HepG2 (cell line): ENCODE data around the gene KCNA3. TPM values are rescaled to one million over a fixed set of nuclear protein-coding genes. Genes with fewer than 3 reads are reported as not detected.

Source experiments
- ATAC-seq: fragments of 200-7000 bp; cut with Tn5 transposase; 3 replicates; pipeline ENCODE4 v1.9.1; 2020; ENCODE audit warnings: mild to moderate bottlenecking, moderate library complexity
- BruUV-seq: library from RNA; stranded (reverse); fragments of 400-500 nt; replicated peaks from 2 replicates; lab custom pipeline; 2021; lab: Mats Ljungman, UMichigan
- CTCF ChIA-PET: fragments of 300-600 bp; formaldehyde crosslinking; extraction: SDS; loops from one replicate; lab custom pipeline; 2021; ENCODE audit warnings: low total read pairs, inconsistent platforms, low intra/inter-chr PET ratio; lab: Yijun Ruan, JAX
- POLR2A ChIA-PET: fragments of 350-600 bp; sonication (Branson Sonifier 250); formaldehyde crosslinking; loops from one replicate; lab custom pipeline; 2020; ENCODE audit warnings: antibody characterized with exemption, inconsistent platforms; lab: Yijun Ruan, JAX
- DNase-seq: peaks from one replicate; pipeline ENCODE4 v3.0.0-alpha.2; 2015; ENCODE audit warnings: low spot score
- FAIRE-seq: peaks from 3 replicates; lab custom pipeline; 2011; peaks lifted over from hg19 to GRCh38; lab: Jason Lieb, UNC
- H2AFZ ChIP-seq: one replicate; pipeline ENCODE4 v1.6.1; 2011; ENCODE audit warnings: low read length, inconsistent platforms
- H3K27ac ChIP-seq: fragments of 300-600 bp; 3 replicates; pipeline ENCODE4 v1.8.0; 2011; ENCODE audit warnings: mixed run types, mild to moderate bottlenecking, mixed read lengths, low read length, inconsistent platforms; ENCODE audit not compliant: insufficient read depth; ENCODE audit errors: extremely low read length
- H3K27me3 ChIP-seq, 2 experiments: fragments of 200-600 bp in 1 of 2; 2 replicates in 1 of 2; 3 replicates in 1 of 2; pipeline versions ENCODE4 v1.6.0 to v1.8.0; 2011; ENCODE audit warnings: low read length in 2 of 2, mild to moderate bottlenecking in 2 of 2, moderate library complexity in 2 of 2, inconsistent platforms in 1 of 2; ENCODE audit not compliant: insufficient read depth in 2 of 2, control insufficient read depth in 1 of 2
- H3K36me3 ChIP-seq, 2 experiments: fragments of 200-600 bp in 1 of 2; replicated peaks in 1 of 2; 2 replicates in 1 of 2; 3 replicates in 1 of 2; pipeline versions ENCODE4 v1.5.1 to v1.8.0; 2011; ENCODE audit warnings: low read length in 2 of 2, inconsistent platforms in 1 of 2; ENCODE audit not compliant: insufficient read depth in 2 of 2, control insufficient read depth in 1 of 2
- H3K4me1 ChIP-seq: 2 replicates; pipeline ENCODE4 v1.5.1; 2012; ENCODE audit warnings: low read length, inconsistent platforms; ENCODE audit not compliant: insufficient read depth
- H3K4me2 ChIP-seq: 2 replicates; pipeline ENCODE4 v1.6.0; 2011; ENCODE audit warnings: low read depth, low read length, inconsistent platforms
- H3K4me3 ChIP-seq, 3 experiments: fragments of 200-600 bp in 1 of 3; sonication (generic), shearing (Covaris generic) in 1 of 3; replicated peaks in 1 of 3; 2 replicates each; pipeline ENCODE4 v1.5.1; 2011 to 2016; ENCODE audit warnings: low read length in 3 of 3, inconsistent platforms in 2 of 3, low read depth in 2 of 3, mild to moderate bottlenecking in 2 of 3, control low read depth in 1 of 3, mixed read lengths in 1 of 3; ENCODE audit not compliant: insufficient read depth in 1 of 3
- H3K79me2 ChIP-seq: one replicate; pipeline ENCODE4 v1.6.1; 2011; ENCODE audit warnings: low read length, inconsistent platforms; ENCODE audit not compliant: insufficient read depth
- H3K9ac ChIP-seq: 2 replicates; pipeline ENCODE4 v1.6.0; 2011; ENCODE audit warnings: mild to moderate bottlenecking, low read depth, low read length, inconsistent platforms; ENCODE audit not compliant: insufficient read depth
- H3K9me3 ChIP-seq: 2 replicates; pipeline ENCODE4 v1.5.1; 2012; ENCODE audit warnings: mild to moderate bottlenecking, low read length
- H4K20me1 ChIP-seq: 2 replicates; pipeline ENCODE4 v1.6.0; 2011; ENCODE audit warnings: inconsistent platforms, mild to moderate bottlenecking, low read length, moderate library complexity; ENCODE audit not compliant: insufficient read depth
- CCDC6 ChIP-seq: sonication (generic); formaldehyde crosslinking; IDR thresholded peaks from 2 replicates; pipeline ENCODE4 v1.8.1; 2022; ENCODE audit warnings: mild to moderate bottlenecking, missing genetic modification reagents, moderate library complexity
- FOXO4 ChIP-seq: sonication (generic); formaldehyde crosslinking; conservative IDR thresholded peaks from 2 replicates; pipeline ENCODE4 v1.8.1; 2023; ENCODE audit warnings: missing genetic modification reagents
- SIX4 ChIP-seq: sonication (generic); formaldehyde crosslinking; IDR thresholded peaks from 2 replicates; pipeline ENCODE4 v1.4.0; 2020; ENCODE audit warnings: missing genetic modification reagents
- TCF7L2 ChIP-seq: IDR thresholded peaks from 2 replicates; pipeline ENCODE4 v1.6.1; 2011; ENCODE audit warnings: mild to moderate bottlenecking, low read depth, low read length, moderate library complexity
- ZNF142 ChIP-seq: sonication (generic); formaldehyde crosslinking; IDR thresholded peaks from 2 replicates; pipeline ENCODE4 v1.4.0; 2020; ENCODE audit warnings: missing genetic modification reagents
- ZNF451 ChIP-seq: sonication (generic); formaldehyde crosslinking; IDR thresholded peaks from 2 replicates; pipeline ENCODE4 v1.5.0; 2020; ENCODE audit warnings: mild to moderate bottlenecking, missing genetic modification reagents
- ZNF883 ChIP-seq: sonication (generic); formaldehyde crosslinking; IDR thresholded peaks from 2 replicates; pipeline ENCODE4 v1.5.1; 2020; ENCODE audit warnings: mild to moderate bottlenecking, missing genetic modification reagents; ENCODE audit errors: not compliant biosample characterization
- WGBS: methylation state at CpG from one replicate; pipeline ENCODE4 v1.1.6; 2017; ENCODE audit warnings: low lambda C conversion rate; 5-methylcytosine and 5-hydroxymethylcytosine counted together
- in situ Hi-C: cut with HindIII; loops from 2 replicates; pipeline ENCODE4 v1.10.0; 2017; ENCODE audit warnings: low pct_unique_long_range_greater_than_20kb; ENCODE audit not compliant: extremely low pct_ligation_motif_present
- intact Hi-C: fragments of 100-400 bp; cut with micrococcal nuclease; formaldehyde crosslinking; loops from one replicate; pipeline ENCODE4 v1.10.0; 2022; ENCODE audit not compliant: unreplicated experiment
- polyA plus RNA-seq, 8 experiments: library from polyadenylated mRNA; depleted of rRNA in 3 of 8; stranded (reverse) in 7 of 8; unstranded in 1 of 8; fragments of >200 nt; fragmentation: Illumina TruSeq in 4 of 8; extraction: Trizol in 4 of 8; gene quantifications; 2 replicates each; pipeline versions ENCODE4 v1.2.1 to v1.2.3, GENCODE V29; 2011 to 2016; ENCODE audit warnings: low read depth in 4 of 8, missing spikeins in 1 of 8, mixed read lengths in 1 of 8; ENCODE audit not compliant: insufficient read depth in 1 of 8
- total RNA-seq, 5 experiments: library from RNA; depleted of rRNA; stranded (reverse); fragments of >200 nt; fragmentation: Illumina TruSeq; extraction: Trizol; gene quantifications; 2 replicates each; pipeline ENCODE4 v1.2.3, GENCODE V29; 2016; ENCODE audit warnings: low read depth in 1 of 5
- TF ChIP-seq, protein P1 (sequence below): sonication (generic); formaldehyde crosslinking; IDR thresholded peaks from 2 replicates; pipeline ENCODE4 v1.4.0; 2020; ENCODE audit warnings: missing genetic modification reagents

KCNA3 gene
- total and polyA plus RNA-seq, 2 of the 13 experiments (the other 11 are each of a cell fraction or from before 2014, with no cell fraction given) = not detected

- TF ChIP-seq ZNF883 (no peak), TCF7L2 (no peak), ZNF451 (CRISPR knock-in tag) (no peak), CCDC6 (CRISPR knock-in tag) (no peak)
Observed at GRCh38 chr1:110687250-110687649, 12.5 kb upstream of the KCNA3 start (continued).

- DNase-seq (no peak), FAIRE-seq (no peak), ATAC-seq (peak; percentile 50; the same call in 1 of the 3 replicates)
- TF ChIP-seq FOXO4 (CRISPR knock-in tag) (no peak), SIX4 (CRISPR knock-in tag) (no peak), ZNF142 (CRISPR knock-in tag) (no peak)
- TF ChIP-seq, protein P1, sequence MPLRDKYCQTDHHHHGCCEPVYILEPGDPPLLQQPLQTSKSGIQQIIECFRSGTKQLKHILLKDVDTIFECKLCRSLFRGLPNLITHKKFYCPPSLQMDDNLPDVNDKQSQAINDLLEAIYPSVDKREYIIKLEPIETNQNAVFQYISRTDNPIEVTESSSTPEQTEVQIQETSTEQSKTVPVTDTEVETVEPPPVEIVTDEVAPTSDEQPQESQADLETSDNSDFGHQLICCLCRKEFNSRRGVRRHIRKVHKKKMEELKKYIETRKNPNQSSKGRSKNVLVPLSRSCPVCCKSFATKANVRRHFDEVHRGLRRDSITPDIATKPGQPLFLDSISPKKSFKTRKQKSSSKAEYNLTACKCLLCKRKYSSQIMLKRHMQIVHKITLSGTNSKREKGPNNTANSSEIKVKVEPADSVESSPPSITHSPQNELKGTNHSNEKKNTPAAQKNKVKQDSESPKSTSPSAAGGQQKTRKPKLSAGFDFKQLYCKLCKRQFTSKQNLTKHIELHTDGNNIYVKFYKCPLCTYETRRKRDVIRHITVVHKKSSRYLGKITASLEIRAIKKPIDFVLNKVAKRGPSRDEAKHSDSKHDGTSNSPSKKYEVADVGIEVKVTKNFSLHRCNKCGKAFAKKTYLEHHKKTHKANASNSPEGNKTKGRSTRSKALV (CRISPR knock-in tag) = no peak
- ChIA-PET POLR2A (no interaction called here), CTCF (no interaction called here)
- Histone ChIP-seq H3K9ac (no peak overlapping the region), H3K4me1 (no peaks in the 10 kb centered on the region), H3K79me2 (no peaks in the 10 kb centered on the region), H3K27ac (no peak overlapping the region), H3K27me3 (no peaks in the 10 kb centered on the region), H2AFZ (no peak overlapping the region), H3K36me3 (no peaks in the 10 kb centered on the region), H3K4me2 (no peak overlapping the region), H3K4me3 (no peak overlapping the region), H3K9me3 (no peaks in the 10 kb centered on the region), H4K20me1 (no peaks in the 10 kb centered on the region)
- 33% methylated on average over 4 of the region's 4 CpGs for WGBS
- no TSS peak for BruUV-seq
- intact Hi-C loops = no loop called here
- in situ Hi-C loops = no loop called here
Observed at GRCh38 chr1:110686188-110686587, 11.4 kb upstream of the KCNA3 start.
